Nephron progenitor cell (in vitro differentiated cells): ENCODE data around the gene DENND6B.

Experiments
- DNase-seq: peaks from one replicate; pipeline ENCODE4 v3.0.0; 2021
- H3K27ac Mint-ChIP-seq: 2 replicates; pipeline ENCODE4 v1.8.0; 2021; ENCODE audit warnings: mild to moderate bottlenecking, moderate library complexity, mixed read lengths
- H3K27me3 Mint-ChIP-seq: 2 replicates; pipeline ENCODE4 v1.8.0; 2021; ENCODE audit warnings: mild to moderate bottlenecking, low read depth, mixed read lengths; ENCODE audit not compliant: poor library complexity
- H3K36me3 Mint-ChIP-seq: 2 replicates; pipeline ENCODE4 v1.8.0; 2021; ENCODE audit warnings: low read depth, mixed read lengths
- H3K4me1 Mint-ChIP-seq: 2 replicates; pipeline ENCODE4 v1.8.0; 2021; ENCODE audit warnings: mixed read lengths
- H3K4me3 Mint-ChIP-seq: 2 replicates; pipeline ENCODE4 v1.8.0; 2021; ENCODE audit warnings: mild to moderate bottlenecking, moderate library complexity, mixed read lengths
- H3K9me3 Mint-ChIP-seq: 2 replicates; pipeline ENCODE4 v1.8.0; 2021; ENCODE audit warnings: mild to moderate bottlenecking, moderate library complexity, mixed read lengths
- TF ChIP-seq, protein P1 (sequence below): fragments of 200-600 bp; sonication (generic); IDR thresholded peaks from 2 replicates; pipeline ENCODE4 v1.5.0; 2021; ENCODE audit warnings: antibody characterized with exemption

The DENND6B gene

GRCh38 chr22:50306753-50307749 lies 19.8 kb downstream of the DENND6B start, which contains the start of gene PLXNB2:
PLXNB2 (minus strand) TSS chr22:50307646; CDS start chr22:50290584, 17,062 bp downstream.
- Mint-ChIP-seq H3K27ac (peak within 1 kb of the TSS; percentile 33), H3K27me3 (peaks cover 3% of the 10 kb centered on the region), H3K36me3 (no peaks in the 10 kb centered on the region), H3K4me1 (peaks cover 54% of the 10 kb centered on the region), H3K4me3 (peak within 1 kb of the TSS; percentile 89), H3K9me3 (no peaks in the 10 kb centered on the region)
- peak; percentile 82 for DNase-seq
- TF ChIP-seq, protein P1, sequence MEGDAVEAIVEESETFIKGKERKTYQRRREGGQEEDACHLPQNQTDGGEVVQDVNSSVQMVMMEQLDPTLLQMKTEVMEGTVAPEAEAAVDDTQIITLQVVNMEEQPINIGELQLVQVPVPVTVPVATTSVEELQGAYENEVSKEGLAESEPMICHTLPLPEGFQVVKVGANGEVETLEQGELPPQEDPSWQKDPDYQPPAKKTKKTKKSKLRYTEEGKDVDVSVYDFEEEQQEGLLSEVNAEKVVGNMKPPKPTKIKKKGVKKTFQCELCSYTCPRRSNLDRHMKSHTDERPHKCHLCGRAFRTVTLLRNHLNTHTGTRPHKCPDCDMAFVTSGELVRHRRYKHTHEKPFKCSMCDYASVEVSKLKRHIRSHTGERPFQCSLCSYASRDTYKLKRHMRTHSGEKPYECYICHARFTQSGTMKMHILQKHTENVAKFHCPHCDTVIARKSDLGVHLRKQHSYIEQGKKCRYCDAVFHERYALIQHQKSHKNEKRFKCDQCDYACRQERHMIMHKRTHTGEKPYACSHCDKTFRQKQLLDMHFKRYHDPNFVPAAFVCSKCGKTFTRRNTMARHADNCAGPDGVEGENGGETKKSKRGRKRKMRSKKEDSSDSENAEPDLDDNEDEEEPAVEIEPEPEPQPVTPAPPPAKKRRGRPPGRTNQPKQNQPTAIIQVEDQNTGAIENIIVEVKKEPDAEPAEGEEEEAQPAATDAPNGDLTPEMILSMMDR = no peak

DNA sequence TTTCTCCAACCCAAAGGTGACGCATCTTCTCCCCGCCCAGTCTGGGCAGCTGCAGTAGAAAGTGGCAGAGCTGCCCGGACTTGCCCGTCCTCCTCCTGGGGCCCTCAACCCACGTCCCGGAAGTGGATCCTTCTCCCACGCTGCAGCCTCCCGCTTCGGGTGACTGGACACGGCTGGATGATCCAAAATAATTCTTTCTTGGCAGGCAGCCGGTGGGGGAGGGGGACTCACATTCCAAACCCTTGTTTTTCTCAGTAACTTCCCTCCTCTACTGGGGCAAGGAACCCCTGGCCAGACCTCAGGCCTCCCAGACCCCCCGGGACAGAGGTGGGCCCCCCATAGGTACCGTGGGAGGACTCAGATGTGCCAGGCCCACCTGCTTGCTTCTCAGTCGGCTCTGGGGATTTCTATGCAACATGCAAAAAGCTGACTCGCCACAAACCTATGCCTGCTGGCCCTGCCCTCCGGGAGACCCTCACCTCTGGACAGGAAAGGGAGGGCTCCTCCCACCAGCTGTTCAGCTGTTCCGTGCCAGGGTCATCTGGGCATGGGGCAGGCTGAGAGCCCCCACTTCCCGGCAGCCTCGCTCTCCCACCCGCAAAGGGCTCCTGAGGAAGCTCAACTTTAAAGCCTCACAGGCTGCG lies 20.8 kb downstream of the DENND6B start:
- H3K27ac Mint-ChIP-seq = peak overlapping the region; percentile 92
- peak; percentile 81 for DNase-seq
- no peaks in the 10 kb centered on the region for H3K36me3 Mint-ChIP-seq
- TF ChIP-seq, protein P1 = no peak
- H3K9me3 Mint-ChIP-seq = no peaks in the 10 kb centered on the region
- peak overlapping the region; percentile 89 for H3K4me3 Mint-ChIP-seq
- no peaks in the 10 kb centered on the region for H3K27me3 Mint-ChIP-seq
- peaks cover 61% of the 10 kb centered on the region for H3K4me1 Mint-ChIP-seq

- peak overlapping the region; percentile 89 for H3K4me3 Mint-ChIP-seq
- H3K4me1 Mint-ChIP-seq = peaks cover 64% of the 10 kb centered on the region
- no peaks in the 10 kb centered on the region for H3K36me3 Mint-ChIP-seq
These were observed 21.4 kb downstream of the DENND6B start for GRCh38 chr22:50305393-50305922.

DNA sequence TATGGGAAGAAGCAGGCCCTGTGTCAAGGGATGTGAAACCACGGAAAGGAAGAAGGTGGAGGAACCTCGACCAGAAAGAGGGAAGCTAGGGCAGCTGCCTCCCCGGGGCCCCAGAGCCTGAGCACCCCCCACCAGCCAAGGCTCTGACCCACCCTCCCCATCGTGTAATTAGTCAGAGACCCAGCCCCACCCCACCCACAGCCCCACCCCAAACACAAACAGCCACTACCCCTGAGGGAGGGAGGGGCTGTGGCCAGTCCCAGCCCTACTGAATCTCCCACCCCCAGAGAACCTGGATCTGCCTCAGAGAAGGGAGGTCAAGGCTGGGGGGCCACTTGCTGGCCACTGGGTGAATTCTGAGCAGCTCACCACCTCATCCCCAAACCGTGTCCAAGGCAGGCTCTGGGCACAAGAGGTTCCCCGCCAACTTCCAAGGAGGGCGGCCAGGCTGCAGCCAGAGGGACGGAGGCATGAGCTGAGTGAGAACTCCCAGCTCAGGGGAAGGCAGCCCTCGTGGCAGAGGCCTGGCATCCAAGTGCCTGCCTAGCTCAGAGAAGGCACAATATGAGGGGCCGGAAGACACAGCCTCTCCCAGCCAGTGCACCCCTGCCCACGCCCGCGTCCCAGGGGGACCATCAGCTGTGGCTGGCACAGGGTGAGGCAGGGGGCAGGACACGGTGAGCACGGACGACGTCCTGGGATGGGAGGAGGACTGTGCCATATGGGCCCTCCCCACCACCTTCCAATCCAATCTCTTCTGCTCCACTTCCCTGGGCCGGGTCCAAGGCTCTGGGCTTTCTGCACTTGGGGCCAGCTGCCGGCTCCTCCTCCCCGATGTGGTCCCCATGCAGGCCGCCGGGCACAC lies 22.1 kb downstream of the DENND6B start:
- Mint-ChIP-seq H3K36me3 (no peaks in the 10 kb centered on the region), H3K4me1 (peaks cover 60% of the 10 kb centered on the region), H3K4me3 (peak overlapping the region; percentile 89), H3K9me3 (no peaks in the 10 kb centered on the region), H3K27me3 (no peaks in the 10 kb centered on the region), H3K27ac (no peak overlapping the region)
- TF ChIP-seq, protein P1 = no peak
- no peak for DNase-seq

More at GRCh38 chr22:50305393-50305922, 21.4 kb downstream of the DENND6B start:
- no peaks in the 10 kb centered on the region for H3K27me3 Mint-ChIP-seq
- DNase-seq = no peak
- TF ChIP-seq, protein P1 = no peak
- no peaks in the 10 kb centered on the region for H3K9me3 Mint-ChIP-seq
- H3K27ac Mint-ChIP-seq = no peak overlapping the region

GRCh38 chr22:50303848-50304527 lies 22.8 kb downstream of the DENND6B start:
- peaks cover 52% of the 10 kb centered on the region for H3K4me1 Mint-ChIP-seq
- no peaks in the 10 kb centered on the region for H3K36me3 Mint-ChIP-seq
- H3K4me3 Mint-ChIP-seq = peak overlapping the region; percentile 66
- H3K27ac Mint-ChIP-seq = peak overlapping the region; percentile 55
- TF ChIP-seq, protein P1 = no peak
- H3K9me3 Mint-ChIP-seq = no peaks in the 10 kb centered on the region
- H3K27me3 Mint-ChIP-seq = no peaks in the 10 kb centered on the region
- peak; percentile 43 for DNase-seq
